Stimulated activated CD8-positive, alpha-beta memory T cell treated with anti-CD3 and anti-CD28 coated beads, Interleukin-4, amount 100 ng/mL, for 24 hours (primary cell): ENCODE results near the gene DGKE.

ENCODE experiments used
- DNase-seq: peaks from one replicate; pipeline ENCODE4 v3.0.0-alpha.2; 2020; ENCODE audit warnings: low read depth

Gene DGKE

GRCh38 chr17:56914581-56915273 lies 80.8 kb downstream of the DGKE start:
- DNase-seq, result no peak

GRCh38 chr17:56917559-56918296 lies 83.8 kb downstream of the DGKE start:
- no peak for DNase-seq

- no peak for DNase-seq
These were observed 85.0 kb downstream of the DGKE start for GRCh38 chr17:56918916-56919315.
